HCT116 (cell line): ENCODE measurements around the gene DHCR7. TPM values are rescaled to one million over a fixed set of nuclear protein-coding genes. Genes with fewer than 3 reads are reported as not detected.

ENCODE experiments used
- ATAC-seq: fragments of 200-7000 bp; cut with Tn5 transposase; 2 replicates; pipeline ENCODE4 v1.9.1; 2020; ENCODE audit warnings: mild to moderate bottlenecking, moderate library complexity
- BruUV-seq: library from RNA; stranded (reverse); fragments of 400-500 nt; replicated peaks from 2 replicates; lab custom pipeline; 2021; lab: Mats Ljungman, UMichigan
- CTCF ChIA-PET: fragments of 300-600 bp; sonication (Branson Sonifier 250); formaldehyde crosslinking; loops from one replicate; lab custom pipeline; 2021; ENCODE audit warnings: antibody characterized with exemption; lab: Charles Lee
- POLR2A ChIA-PET: fragments of 300-600, 350-600 bp; sonication (Branson Sonifier 250); formaldehyde crosslinking; loops from one replicate; lab custom pipeline; 2021; ENCODE audit warnings: antibody characterized with exemption; lab: Charles Lee
- RAD21 ChIA-PET, 2 experiments: fragments of 300-600 bp; sonication (Branson Sonifier 250); formaldehyde crosslinking; loops; one replicate each; lab custom pipeline; 2023; ENCODE audit warnings: low total read pairs in 2 of 2; ENCODE audit not compliant: uncharacterized antibody in 2 of 2, unreplicated experiment in 2 of 2, low non-redundant PET in 1 of 2; lab: Charles Lee
- DNase-seq: peaks from one replicate; pipeline ENCODE4 v3.0.0-alpha.2; 2010; ENCODE audit warnings: low read depth, low spot score
- H2AFZ ChIP-seq: fragments of 200-600 bp; shearing (Covaris generic), sonication (generic); 2 replicates; pipeline ENCODE4 v1.6.1; 2017; ENCODE audit warnings: low read depth, mixed run types, mixed read lengths, antibody characterized with exemption, low read length; ENCODE audit not compliant: poor library complexity, severe bottlenecking
- H3K27ac ChIP-seq: 2 replicates; pipeline ENCODE4 v1.5.1; 2012; ENCODE audit warnings: low read depth, low read length
- H3K27me3 ChIP-seq: fragments of 200-600 bp; sonication (generic); 2 replicates; pipeline ENCODE4 v1.6.1; 2016; ENCODE audit warnings: mixed run types, low read length, mixed read lengths; ENCODE audit not compliant: insufficient read depth
- H3K36me3 ChIP-seq, 2 experiments: fragments of 200-500 bp in 1 of 2; fragments of 200-600 bp in 1 of 2; sonication (Bioruptor generic) in 1 of 2; sonication (generic) in 1 of 2; 2 replicates each; pipeline versions ENCODE4 v1.5.1 to v1.6.1; 2014 to 2016; ENCODE audit warnings: low read length in 2 of 2, inconsistent platforms in 1 of 2, mixed read lengths in 1 of 2, mixed run types in 1 of 2; ENCODE audit not compliant: insufficient read depth in 2 of 2, control insufficient read depth in 1 of 2
- H3K4me1 ChIP-seq, 2 experiments: fragments of 200-600 bp in 1 of 2; sonication (generic) in 1 of 2; 2 replicates each; pipeline versions ENCODE4 v1.5.1 to v1.6.1; 2012 to 2017; ENCODE audit warnings: low read length in 2 of 2, inconsistent platforms in 1 of 2, mild to moderate bottlenecking in 1 of 2, mixed read lengths in 1 of 2, mixed run types in 1 of 2, moderate library complexity in 1 of 2; ENCODE audit not compliant: insufficient read depth in 2 of 2, control insufficient read depth in 1 of 2
- H3K4me2 ChIP-seq: fragments of 200-600 bp; sonication (generic); 2 replicates; pipeline ENCODE4 v1.6.1; 2017; ENCODE audit warnings: mixed run types, low read length, mixed read lengths
- H3K4me3 ChIP-seq, 2 experiments: fragments of 200-600 bp in 1 of 2; sonication (generic) in 1 of 2; replicated peaks in 1 of 2; 2 replicates each; pipeline ENCODE4 v1.5.1; 2011 to 2016; ENCODE audit warnings: low read length in 2 of 2, control low read depth in 1 of 2, low read depth in 1 of 2, mild to moderate bottlenecking in 1 of 2, mixed read lengths in 1 of 2, mixed run types in 1 of 2
- H3K79me2 ChIP-seq: fragments of 200-600 bp; sonication (generic); 2 replicates; pipeline ENCODE4 v1.6.1; 2017; ENCODE audit warnings: mild to moderate bottlenecking, mixed run types, low read length, moderate library complexity, mixed read lengths; ENCODE audit not compliant: insufficient read depth
- H3K9ac ChIP-seq: fragments of 200-600 bp; sonication (generic); 2 replicates; pipeline ENCODE4 v1.6.1; 2016; ENCODE audit warnings: low read length, mixed read lengths
- H3K9me2 ChIP-seq: fragments of 200-600 bp; sonication (generic), shearing (Covaris generic); 2 replicates; pipeline ENCODE4 v1.6.1; 2017; ENCODE audit warnings: mixed run types, mild to moderate bottlenecking, moderate library complexity; ENCODE audit not compliant: insufficient read depth
- H3K9me3 ChIP-seq, 2 experiments: fragments of 200-500 bp in 1 of 2; fragments of 200-600 bp in 1 of 2; sonication (Bioruptor generic) in 1 of 2; sonication (generic) in 1 of 2; 2 replicates each; pipeline ENCODE4 v1.6.1; 2014 to 2017; ENCODE audit warnings: low read length in 2 of 2, mixed read lengths in 2 of 2, inconsistent platforms in 1 of 2, low read depth in 1 of 2, mild to moderate bottlenecking in 1 of 2, mixed run types in 1 of 2, moderate library complexity in 1 of 2; ENCODE audit not compliant: control insufficient read depth in 1 of 2, insufficient read depth in 1 of 2
- H4K20me1 ChIP-seq: fragments of 200-600 bp; sonication (generic), shearing (Covaris generic); 2 replicates; pipeline ENCODE4 v1.6.1; 2017; ENCODE audit warnings: mixed run types, mild to moderate bottlenecking, moderate library complexity; ENCODE audit not compliant: insufficient read depth
- CBX3 ChIP-seq: IDR thresholded peaks from 2 replicates; pipeline ENCODE4 v1.6.1; 2012; ENCODE audit warnings: low read depth
- EGR1 ChIP-seq: IDR thresholded peaks from 2 replicates; pipeline ENCODE4 v1.6.1; 2012; ENCODE audit warnings: low read depth
- ELF1 ChIP-seq: IDR thresholded peaks from 2 replicates; pipeline ENCODE4 v1.6.1; 2012; ENCODE audit warnings: low read depth, borderline replicate concordance
- EZH2 ChIP-seq: fragments of 200-600 bp; sonication (generic); IDR thresholded peaks from 2 replicates; pipeline ENCODE4 v1.6.1; 2017; ENCODE audit warnings: antibody characterized with exemption, mixed run types
- FOSL1 ChIP-seq: IDR thresholded peaks from 2 replicates; pipeline ENCODE4 v1.6.1; 2012; ENCODE audit warnings: low read depth
- JUND ChIP-seq: IDR thresholded peaks from 2 replicates; pipeline ENCODE4 v1.6.1; 2012
- POLR2A ChIP-seq: IDR thresholded peaks from 2 replicates; pipeline ENCODE4 v1.7.0; 2011; ENCODE audit warnings: borderline replicate concordance; ENCODE audit not compliant: insufficient read depth, insufficient read length; ENCODE audit errors: extremely low read depth
- POLR2AphosphoS5 ChIP-seq: IDR thresholded peaks from 2 replicates; pipeline ENCODE4 v1.6.1; 2011; ENCODE audit warnings: mild to moderate bottlenecking, low read depth, low read length, moderate library complexity
- RAD21 ChIP-seq: IDR thresholded peaks from 2 replicates; pipeline ENCODE4 v1.6.1; 2012; ENCODE audit warnings: low read depth, mild to moderate bottlenecking
- SP1 ChIP-seq: IDR thresholded peaks from 2 replicates; pipeline ENCODE4 v1.6.1; 2012; ENCODE audit warnings: low read depth
- TCF7L2 ChIP-seq: IDR thresholded peaks from 2 replicates; pipeline ENCODE4 v1.7.0; 2011; ENCODE audit warnings: borderline replicate concordance, inconsistent platforms; ENCODE audit not compliant: insufficient read depth, insufficient read length; ENCODE audit errors: extremely low read depth
- YY1 ChIP-seq: IDR thresholded peaks from 2 replicates; pipeline ENCODE4 v1.6.1; 2011; ENCODE audit warnings: low read length, low read depth, moderate library complexity, mild to moderate bottlenecking; ENCODE audit not compliant: insufficient replicate concordance; ENCODE audit errors: extremely low read depth
- ZBTB33 ChIP-seq: IDR thresholded peaks from 2 replicates; pipeline ENCODE4 v1.6.1; 2011; ENCODE audit warnings: mild to moderate bottlenecking, low read length, moderate library complexity; ENCODE audit not compliant: insufficient replicate concordance; ENCODE audit errors: extremely low read depth
- ZFX ChIP-seq: fragments of 450-650 bp; IDR thresholded peaks from 2 replicates; pipeline ENCODE4 v1.6.1; 2017
- ZNF274 ChIP-seq: fragments of 200-500 bp; sonication (Bioruptor generic); IDR thresholded peaks from 2 replicates; pipeline ENCODE4 v1.6.1; 2014; ENCODE audit warnings: mild to moderate bottlenecking, low read depth, low read length, inconsistent platforms
- intact Hi-C: fragments of 100-400 bp; cut with micrococcal nuclease; formaldehyde crosslinking; loops from 2 replicates; pipeline ENCODE4 v1.10.0; 2022
- total RNA-seq: library from RNA; stranded (reverse); gene quantifications from one replicate; pipeline ENCODE4 v1.2.1, GENCODE V29; 2021; ENCODE audit not compliant: unreplicated experiment
- TF ChIP-seq, protein P1 (sequence below): IDR thresholded peaks from 2 replicates; pipeline ENCODE4 v1.6.1; 2012; ENCODE audit warnings: low read depth
- TF ChIP-seq, protein P2 (sequence below), 3 experiments: fragments of 200-600 bp in 1 of 3; sonication (generic) in 1 of 3; IDR thresholded peaks in 2 of 3; conservative IDR thresholded peaks in 1 of 3; 2 replicates each; pipeline ENCODE4 v1.5.1; 2012 to 2017; ENCODE audit warnings: low read depth in 2 of 3, low read length in 2 of 3, antibody characterized with exemption in 1 of 3, borderline replicate concordance in 1 of 3, control low read depth in 1 of 3, mild to moderate bottlenecking in 1 of 3, mixed read lengths in 1 of 3, mixed run types in 1 of 3, moderate library complexity in 1 of 3; ENCODE audit not compliant: insufficient read depth in 1 of 3

The DHCR7 gene
- total RNA-seq, 1 experiment from 2014 or later: 115 TPM

DNA sequence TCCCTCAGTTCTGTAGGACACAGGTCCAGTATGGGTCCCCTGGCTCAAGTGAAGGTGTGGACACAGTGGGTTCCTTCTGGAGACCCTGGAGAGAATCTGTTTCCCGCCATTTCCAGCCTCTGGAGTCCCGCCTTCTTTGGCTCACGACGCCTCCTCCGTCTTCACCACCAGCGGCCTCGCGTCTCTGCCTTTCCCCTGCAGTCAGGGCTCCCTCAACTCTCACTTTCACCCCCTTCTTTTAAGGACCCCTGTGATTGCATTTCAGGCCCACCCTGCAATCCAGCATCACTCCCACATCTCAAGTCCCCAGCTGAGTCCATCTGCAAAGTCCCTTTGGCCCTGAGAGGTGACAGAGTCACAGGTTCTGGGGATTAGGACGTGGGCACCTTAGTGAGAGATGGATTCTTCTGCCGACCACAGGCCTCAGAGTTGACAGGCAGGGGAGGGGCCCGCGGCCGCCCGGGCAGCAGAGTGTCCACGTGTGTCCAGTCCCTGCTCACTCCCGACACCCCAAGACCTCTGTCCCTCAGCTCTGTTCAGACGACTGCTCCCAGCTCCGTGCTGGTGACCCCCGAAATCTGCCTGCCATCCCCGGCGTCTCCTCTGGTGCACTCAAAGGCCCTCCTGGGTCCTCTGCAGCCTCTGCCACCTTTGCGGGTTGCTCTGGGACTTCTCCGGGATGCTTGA, 42.0 kb upstream of the DHCR7 start:
- CTCF ChIA-PET: no interaction called here
- POLR2A ChIA-PET: no interaction called here
- intact Hi-C loops: no loop called here

More for the DNA sequence above, 42.0 kb upstream of the DHCR7 start:
- Histone ChIP-seq H3K4me1 (peaks cover 0 to 5% of the 10 kb centered on the region in 2 experiments; a peak in 1 of 4 replicates), H3K27me3 (no peaks in the 10 kb centered on the region), H2AFZ (no peak overlapping the region), H3K36me3 (peaks cover 0 to 7% of the 10 kb centered on the region in 2 experiments; a peak in 2 of 4 replicates), H3K9ac (no peak overlapping the region), H3K4me3 (no peak overlapping the region), H3K4me2 (no peak overlapping the region), H3K27ac (no peak overlapping the region), H4K20me1 (no peaks in the 10 kb centered on the region), H3K9me3 (no peaks in the 10 kb centered on the region), H3K9me2 (no peaks in the 10 kb centered on the region), H3K79me2 (no peaks in the 10 kb centered on the region)
- no TSS peak for BruUV-seq
- DNase-seq: no peak
- no peak for TF ChIP-seq FOSL1
- TF ChIP-seq ZFX: no peak
- no peak for TF ChIP-seq TCF7L2
- TF ChIP-seq, protein P1, sequence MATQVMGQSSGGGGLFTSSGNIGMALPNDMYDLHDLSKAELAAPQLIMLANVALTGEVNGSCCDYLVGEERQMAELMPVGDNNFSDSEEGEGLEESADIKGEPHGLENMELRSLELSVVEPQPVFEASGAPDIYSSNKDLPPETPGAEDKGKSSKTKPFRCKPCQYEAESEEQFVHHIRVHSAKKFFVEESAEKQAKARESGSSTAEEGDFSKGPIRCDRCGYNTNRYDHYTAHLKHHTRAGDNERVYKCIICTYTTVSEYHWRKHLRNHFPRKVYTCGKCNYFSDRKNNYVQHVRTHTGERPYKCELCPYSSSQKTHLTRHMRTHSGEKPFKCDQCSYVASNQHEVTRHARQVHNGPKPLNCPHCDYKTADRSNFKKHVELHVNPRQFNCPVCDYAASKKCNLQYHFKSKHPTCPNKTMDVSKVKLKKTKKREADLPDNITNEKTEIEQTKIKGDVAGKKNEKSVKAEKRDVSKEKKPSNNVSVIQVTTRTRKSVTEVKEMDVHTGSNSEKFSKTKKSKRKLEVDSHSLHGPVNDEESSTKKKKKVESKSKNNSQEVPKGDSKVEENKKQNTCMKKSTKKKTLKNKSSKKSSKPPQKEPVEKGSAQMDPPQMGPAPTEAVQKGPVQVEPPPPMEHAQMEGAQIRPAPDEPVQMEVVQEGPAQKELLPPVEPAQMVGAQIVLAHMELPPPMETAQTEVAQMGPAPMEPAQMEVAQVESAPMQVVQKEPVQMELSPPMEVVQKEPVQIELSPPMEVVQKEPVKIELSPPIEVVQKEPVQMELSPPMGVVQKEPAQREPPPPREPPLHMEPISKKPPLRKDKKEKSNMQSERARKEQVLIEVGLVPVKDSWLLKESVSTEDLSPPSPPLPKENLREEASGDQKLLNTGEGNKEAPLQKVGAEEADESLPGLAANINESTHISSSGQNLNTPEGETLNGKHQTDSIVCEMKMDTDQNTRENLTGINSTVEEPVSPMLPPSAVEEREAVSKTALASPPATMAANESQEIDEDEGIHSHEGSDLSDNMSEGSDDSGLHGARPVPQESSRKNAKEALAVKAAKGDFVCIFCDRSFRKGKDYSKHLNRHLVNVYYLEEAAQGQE: no peak
- no peak for TF ChIP-seq YY1
- TF ChIP-seq, protein P2, sequence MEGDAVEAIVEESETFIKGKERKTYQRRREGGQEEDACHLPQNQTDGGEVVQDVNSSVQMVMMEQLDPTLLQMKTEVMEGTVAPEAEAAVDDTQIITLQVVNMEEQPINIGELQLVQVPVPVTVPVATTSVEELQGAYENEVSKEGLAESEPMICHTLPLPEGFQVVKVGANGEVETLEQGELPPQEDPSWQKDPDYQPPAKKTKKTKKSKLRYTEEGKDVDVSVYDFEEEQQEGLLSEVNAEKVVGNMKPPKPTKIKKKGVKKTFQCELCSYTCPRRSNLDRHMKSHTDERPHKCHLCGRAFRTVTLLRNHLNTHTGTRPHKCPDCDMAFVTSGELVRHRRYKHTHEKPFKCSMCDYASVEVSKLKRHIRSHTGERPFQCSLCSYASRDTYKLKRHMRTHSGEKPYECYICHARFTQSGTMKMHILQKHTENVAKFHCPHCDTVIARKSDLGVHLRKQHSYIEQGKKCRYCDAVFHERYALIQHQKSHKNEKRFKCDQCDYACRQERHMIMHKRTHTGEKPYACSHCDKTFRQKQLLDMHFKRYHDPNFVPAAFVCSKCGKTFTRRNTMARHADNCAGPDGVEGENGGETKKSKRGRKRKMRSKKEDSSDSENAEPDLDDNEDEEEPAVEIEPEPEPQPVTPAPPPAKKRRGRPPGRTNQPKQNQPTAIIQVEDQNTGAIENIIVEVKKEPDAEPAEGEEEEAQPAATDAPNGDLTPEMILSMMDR (IDR thresholded peaks at IDR 0.05 in 2 of 3, conservative IDR thresholded peaks at IDR 0.05 in 1 of 3; ENCODE audit: borderline replicate concordance in 1 of 3, insufficient read depth in 1 of 3, low read depth in 2 of 3, low read length in 2 of 3): no peak
- TF ChIP-seq POLR2AphosphoS5: no peak
- TF ChIP-seq ELF1: no peak
- no peak for TF ChIP-seq CBX3
- no peak for TF ChIP-seq RAD21
- TF ChIP-seq POLR2A: no peak
- TF ChIP-seq JUND: no peak
- TF ChIP-seq EGR1: no peak
- no peak for TF ChIP-seq EZH2
- no peak for TF ChIP-seq ZBTB33
- no peak for TF ChIP-seq ZNF274
- TF ChIP-seq SP1: no peak
- RAD21 ChIA-PET: no interaction called here
- no peak for ATAC-seq
